ENCODE measurements around the gene ALOXE3.

- TF ChIP-seq CREB5 (CRISPR knock-in tag; IDR thresholded peaks at IDR 0.05; ENCODE audit: low read depth) (no peak), TSHZ2 (CRISPR knock-in tag; IDR thresholded peaks at IDR 0.05) (no peak), RARB (CRISPR knock-in tag; IDR thresholded peaks at IDR 0.05) (no peak), ZC3H10 (CRISPR knock-in tag; IDR thresholded peaks at IDR 0.05) (no peak), ESRRG (CRISPR knock-in tag; IDR thresholded peaks at IDR 0.05) (no peak), POU6F1 (CRISPR knock-in tag; IDR thresholded peaks at IDR 0.05; ENCODE audit: borderline replicate concordance, low read depth) (no peak), ZNF70 (CRISPR knock-in tag; IDR thresholded peaks at IDR 0.05) (no peak)
Measured at GRCh38 chr17:8142158-8142886, 24.0 kb upstream of the ALOXE3 start.

All from SK-N-SH treated with all-trans-retinoic acid at 6 μM for 48 hours (cell line).